Peyer's patch (tissue), 4 donors: ENCODE data around the gene RNF112. TPM values are rescaled to one million over a fixed set of nuclear protein-coding genes. Genes with fewer than 3 reads are reported as not detected.
"Not testable (repeated sequence)": the region's sequence is repeated elsewhere in the genome, so short reads cannot be mapped to it uniquely, and the experiment has no call there.

ENCODE experiments used
- DNase-seq, 3 donors: peaks; one replicate each; pipeline ENCODE4 v3.0.0-alpha.2; 2017 to 2019
- H3K27ac ChIP-seq, 4 donors: fragments of 200-600 bp; sonication (generic); one replicate each; pipeline ENCODE4 v1.5.1; 2016 to 2019
- H3K27me3 ChIP-seq, 2 donors: fragments of 200-600 bp; sonication (generic); one replicate each; pipeline ENCODE4 v1.5.1; 2019
- H3K36me3 ChIP-seq, 3 donors: fragments of 200-600 bp; sonication (generic); one replicate each; pipeline ENCODE4 v1.5.1; 2016 to 2019
- H3K4me1 ChIP-seq, 4 donors: fragments of 200-600 bp; sonication (generic); one replicate each; pipeline ENCODE4 v1.5.1; 2016 to 2019
- H3K4me3 ChIP-seq, 4 donors: fragments of 200-600 bp; sonication (generic); 1 replicate in 3 of 4; 2 replicates in 1 of 4; pipeline ENCODE4 v1.5.1; 2016 to 2019; ENCODE audit warnings: mild to moderate bottlenecking in 1 of 4
- H3K9me3 ChIP-seq, 4 donors: fragments of 200-600 bp; sonication (generic); one replicate each; pipeline ENCODE4 v1.5.1; 2016 to 2019; ENCODE audit warnings: mild to moderate bottlenecking in 1 of 4
- CTCF ChIP-seq, 6 experiments: fragments of 450-650 bp in 4 of 6; fragments of 200-600 bp in 2 of 6; sonication (generic) in 1 of 6; IDR thresholded peaks; one replicate each; pipeline ENCODE4 v1.5.1; 2017 to 2019; ENCODE audit warnings: antibody characterized with exemption in 6 of 6, mild to moderate bottlenecking in 3 of 6, moderate library complexity in 1 of 6
- POLR2A ChIP-seq, 2 donors: fragments of 450-650 bp; IDR thresholded peaks; one replicate each; pipeline ENCODE4 v1.5.1; 2017; ENCODE audit warnings: antibody characterized with exemption in 2 of 2, mild to moderate bottlenecking in 2 of 2, moderate library complexity in 2 of 2
- total RNA-seq, 4 donors: library from RNA; depleted of rRNA; stranded (reverse); fragments of >200 nt; gene quantifications; one replicate each; pipeline ENCODE4 v1.1.0, GENCODE V29; 2016

Gene RNF112
- total RNA-seq, 4 donors from 2014 or later: 1.2 to 47.0 (median 2.0) TPM

GRCh38 chr17:19426631-19427030 is 15.6 kb downstream of the RNF112 start:
- TF ChIP-seq CTCF (IDR thresholded peaks at IDR 0.05): no peak
- TF ChIP-seq POLR2A (IDR thresholded peaks at IDR 0.05): no peak
- Histone ChIP-seq H3K4me3 (no peak overlapping the region), H3K9me3 (no peaks in the 10 kb centered on the region), H3K4me1 (peaks cover 0 to 31% (median 0%) of the 10 kb centered on the region in 4 donors), H3K27me3 (no peaks in the 10 kb centered on the region), H3K27ac (peak overlapping the region in 1 of 4 donors; percentile 59), H3K36me3 (no peaks in the 10 kb centered on the region)
- DNase-seq: no peak

- no peaks in the 10 kb centered on the region for H3K36me3 ChIP-seq
- peaks cover 0 to 1% (median 0%) of the 10 kb centered on the region in 4 donors for H3K4me1 ChIP-seq
- H3K4me3 ChIP-seq: no peak overlapping the region
- no peak overlapping the region for H3K27ac ChIP-seq
- no peaks in the 10 kb centered on the region for H3K27me3 ChIP-seq
- no peaks in the 10 kb centered on the region for H3K9me3 ChIP-seq
- no peak for DNase-seq
- TF ChIP-seq POLR2A (IDR thresholded peaks at IDR 0.05) (no peak), CTCF (IDR thresholded peaks at IDR 0.05) (no peak)
Measured at GRCh38 chr17:19431691-19432090, 20.7 kb downstream of the RNF112 start.

DNA sequence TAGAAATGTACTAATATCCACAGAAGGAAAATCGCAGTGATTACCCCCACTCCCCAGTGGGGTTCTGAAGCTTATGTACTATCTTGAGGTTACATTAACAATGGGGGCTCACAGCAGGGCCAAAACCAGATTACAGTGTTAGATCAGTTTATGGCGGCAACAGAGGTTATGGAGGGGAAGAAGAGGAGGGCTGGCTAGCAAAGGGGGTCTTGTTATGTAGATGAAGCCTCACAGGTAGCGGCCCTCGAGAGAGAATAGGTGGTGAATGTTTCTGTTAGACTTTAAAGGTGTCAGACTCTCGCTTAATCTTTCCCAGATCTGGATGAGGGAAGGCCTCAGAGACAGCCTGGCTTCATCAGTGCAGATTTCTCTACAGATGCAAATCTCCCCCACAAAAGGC is 22.2 kb downstream of the RNF112 start:
- Histone ChIP-seq H3K27ac (no peak overlapping the region), H3K4me1 (no peaks in the 10 kb centered on the region), H3K27me3 (no peaks in the 10 kb centered on the region), H3K36me3 (no peaks in the 10 kb centered on the region), H3K9me3 (no peaks in the 10 kb centered on the region), H3K4me3 (no peak overlapping the region)
- no peak for DNase-seq
- no peak for TF ChIP-seq CTCF (IDR thresholded peaks at IDR 0.05)
- TF ChIP-seq POLR2A (IDR thresholded peaks at IDR 0.05): no peak

DNA sequence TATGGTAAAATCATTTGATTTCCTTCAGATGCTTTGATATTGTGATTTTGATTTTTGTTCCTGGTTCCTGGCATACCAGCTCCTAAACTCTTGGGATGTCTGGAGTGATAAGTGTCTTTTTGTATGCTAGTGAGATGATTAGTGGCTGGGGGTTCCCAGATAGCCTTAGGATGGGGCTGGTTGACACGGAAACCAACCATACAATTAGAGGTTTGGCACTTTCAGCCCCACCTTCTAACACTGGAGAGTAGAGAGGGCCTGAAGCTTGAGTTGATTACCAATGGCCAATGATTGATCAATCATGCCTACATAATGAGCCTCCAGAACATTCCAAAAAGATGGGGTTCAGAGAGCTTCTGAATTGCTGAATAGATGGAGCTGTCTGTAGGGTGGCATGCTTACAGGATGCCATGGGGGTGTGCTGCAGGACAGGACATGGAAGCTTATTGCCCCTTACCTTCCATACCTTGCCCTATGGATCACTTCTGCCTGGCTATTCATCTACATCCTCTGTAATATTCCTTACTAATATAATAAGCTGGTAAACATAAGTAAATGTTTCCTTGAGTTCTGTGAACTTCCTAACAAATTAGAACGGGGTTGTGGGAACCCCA is 22.8 kb downstream of the RNF112 start:
- H3K4me1 ChIP-seq: no peaks in the 10 kb centered on the region
- no peaks in the 10 kb centered on the region for H3K36me3 ChIP-seq
- H3K27ac ChIP-seq: no peak overlapping the region
- no peak for DNase-seq
- no peaks in the 10 kb centered on the region for H3K27me3 ChIP-seq
- no peaks in the 10 kb centered on the region for H3K9me3 ChIP-seq
- no peak for TF ChIP-seq CTCF (IDR thresholded peaks at IDR 0.05)
- TF ChIP-seq POLR2A (IDR thresholded peaks at IDR 0.05): no peak
- no peak overlapping the region for H3K4me3 ChIP-seq

GRCh38 chr17:19440421-19440820 is 29.4 kb downstream of the RNF112 start:
- H3K9me3 ChIP-seq: peaks cover 0 to 9% (median 0%) of the 10 kb centered on the region in 4 donors
- DNase-seq: no peak
- TF ChIP-seq CTCF (IDR thresholded peaks at IDR 0.05): no peak
- TF ChIP-seq POLR2A (IDR thresholded peaks at IDR 0.05): no peak
- no peaks in the 10 kb centered on the region for H3K4me1 ChIP-seq
- H3K27ac ChIP-seq: no peak overlapping the region
- H3K36me3 ChIP-seq: no peaks in the 10 kb centered on the region
- no peak overlapping the region for H3K4me3 ChIP-seq
- H3K27me3 ChIP-seq: no peaks in the 10 kb centered on the region

DNA sequence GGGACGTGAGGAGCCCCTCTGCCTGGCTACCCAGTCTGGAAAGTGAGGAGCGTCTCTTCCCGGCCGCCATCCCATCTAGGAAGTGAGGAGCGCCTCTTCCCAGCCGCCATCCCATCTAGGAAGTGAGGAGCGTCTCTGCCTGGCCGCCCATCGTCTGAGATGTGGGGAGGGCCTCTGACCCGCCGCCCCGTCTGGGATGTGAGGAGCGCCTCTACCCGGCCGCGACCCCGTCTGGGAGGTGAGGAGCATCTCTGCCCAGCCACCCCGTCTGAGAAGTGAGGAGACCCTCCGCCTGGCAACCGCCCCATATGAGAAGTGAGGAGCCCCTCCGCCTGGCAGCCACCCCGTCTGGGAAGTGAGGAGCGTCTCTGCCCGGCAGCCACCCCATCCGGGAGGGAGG is 30.3 kb downstream of the RNF112 start:
- not testable (repeated sequence) for DNase-seq, H3K4me1 ChIP-seq, H3K36me3 ChIP-seq

More for the DNA sequence above, 30.3 kb downstream of the RNF112 start:
- not testable (repeated sequence) for H3K4me3 ChIP-seq, H3K27ac ChIP-seq, H3K9me3 ChIP-seq, H3K27me3 ChIP-seq
